CD4-positive, alpha-beta T cell treated with Interleukin-10 for 1 hour (primary cell): Measurements from ENCODE around the gene RASAL2.

Source experiments
- DNase-seq: peaks from one replicate; pipeline ENCODE4 v3.0.0-alpha.2; 2020

RASAL2 gene

DNA sequence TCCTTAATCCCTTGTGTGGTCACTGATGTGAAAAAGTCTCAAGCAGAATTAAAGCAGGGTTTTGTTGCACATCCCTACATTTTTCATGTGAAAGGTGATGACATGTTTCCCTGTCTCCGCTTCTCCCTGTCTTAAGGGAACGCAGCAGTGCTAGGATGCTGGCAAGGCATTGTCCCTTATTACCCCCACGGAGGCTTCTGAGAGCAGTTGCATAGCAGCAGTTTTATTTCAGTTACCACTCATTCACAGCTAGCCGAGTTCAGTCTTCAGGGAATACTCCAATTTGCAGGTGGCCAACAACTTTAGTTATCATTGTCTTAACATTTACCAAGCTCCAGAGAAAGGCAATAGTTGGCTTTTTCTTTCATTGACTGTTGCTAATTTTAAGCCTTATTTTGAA is 313.8 kb downstream of the RASAL2 start:
- no peak for DNase-seq

DNA sequence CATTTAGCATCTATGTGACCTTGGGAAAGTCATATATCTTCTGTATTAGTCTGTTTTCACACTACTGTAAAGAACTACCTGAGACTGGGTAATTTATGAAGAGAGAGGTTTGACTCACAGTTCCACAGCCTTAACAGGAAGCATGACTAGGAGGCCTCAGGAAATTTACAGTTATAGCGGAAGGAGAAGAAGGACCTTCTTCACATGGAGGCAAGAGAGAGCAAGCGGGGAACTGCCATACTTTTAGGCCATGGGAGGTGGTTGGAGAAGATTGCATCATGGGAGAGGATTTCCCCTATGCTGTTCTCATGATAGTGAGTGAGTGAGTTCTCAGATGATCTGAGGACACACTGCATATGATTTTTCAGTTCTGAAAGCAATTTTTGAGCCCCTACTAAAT is 315.0 kb downstream of the RASAL2 start:
- DNase-seq = no peak

DNA sequence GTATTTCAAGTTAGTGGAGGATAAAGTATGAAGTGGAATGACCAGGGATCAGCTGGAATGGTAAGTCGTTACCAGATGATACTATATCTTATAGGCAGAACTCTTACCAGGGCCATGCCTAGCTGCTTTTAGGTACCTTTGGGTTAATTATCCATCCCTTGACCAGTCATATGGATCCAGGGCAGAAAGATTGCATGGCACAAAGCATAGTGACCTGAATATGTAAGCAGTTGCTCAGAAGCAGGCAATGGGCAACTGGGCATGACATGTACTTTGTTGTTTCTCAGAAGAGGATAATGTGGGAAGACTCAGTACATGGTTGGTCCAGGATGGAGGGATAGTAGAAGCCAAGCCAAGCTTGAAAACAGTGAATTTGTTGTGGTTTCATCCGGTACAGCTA is 315.6 kb downstream of the RASAL2 start:
- no peak for DNase-seq

DNA sequence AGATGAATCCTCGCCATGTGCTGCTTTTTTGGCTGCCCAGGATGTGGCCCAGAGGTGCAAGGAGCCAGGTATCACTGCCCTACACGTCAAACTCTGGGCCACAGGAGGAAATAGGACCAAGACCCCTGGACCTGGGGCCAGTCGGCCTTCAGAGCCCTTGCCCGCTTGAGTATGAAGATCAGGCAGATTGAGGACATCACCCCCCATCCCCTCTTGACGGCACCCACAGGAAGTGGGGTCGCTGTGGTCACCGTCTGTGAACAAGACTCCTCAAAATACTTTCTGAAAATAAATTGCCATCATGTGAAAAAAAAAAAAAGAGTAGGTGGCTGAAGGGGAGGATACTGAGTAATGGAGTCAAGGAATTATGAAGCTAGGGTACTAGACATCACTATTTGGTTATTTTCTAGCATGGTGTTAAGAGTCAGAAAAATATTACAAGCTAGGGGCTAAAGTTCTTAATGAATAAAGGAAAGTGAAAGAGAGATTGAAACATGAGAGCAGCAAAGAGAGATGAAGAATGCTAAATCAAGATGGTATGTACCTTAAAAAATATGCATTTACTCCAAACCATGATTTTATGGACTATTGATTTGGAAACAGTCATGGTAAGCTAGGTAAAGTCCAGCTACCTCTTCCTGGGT is 318.0 kb downstream of the RASAL2 start:
- DNase-seq = no peak

DNA sequence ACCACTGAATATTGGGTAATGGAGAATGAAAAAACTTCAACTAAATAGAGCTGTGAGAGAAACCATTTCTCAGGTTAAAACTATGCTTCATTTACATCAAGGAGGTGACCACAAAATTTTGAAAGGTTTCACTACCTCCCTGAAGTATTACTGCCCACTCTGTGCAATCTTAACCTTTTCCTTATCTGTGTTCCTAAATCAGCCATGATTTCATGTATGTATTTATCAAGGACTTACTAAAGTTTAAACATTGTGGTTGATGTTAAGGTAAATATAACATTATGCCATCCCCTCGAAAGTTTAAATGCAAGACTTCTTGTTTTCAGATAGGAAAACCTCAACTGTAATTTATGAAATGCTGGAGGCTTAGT is 318.5 kb downstream of the RASAL2 start:
- DNase-seq = no peak

DNA sequence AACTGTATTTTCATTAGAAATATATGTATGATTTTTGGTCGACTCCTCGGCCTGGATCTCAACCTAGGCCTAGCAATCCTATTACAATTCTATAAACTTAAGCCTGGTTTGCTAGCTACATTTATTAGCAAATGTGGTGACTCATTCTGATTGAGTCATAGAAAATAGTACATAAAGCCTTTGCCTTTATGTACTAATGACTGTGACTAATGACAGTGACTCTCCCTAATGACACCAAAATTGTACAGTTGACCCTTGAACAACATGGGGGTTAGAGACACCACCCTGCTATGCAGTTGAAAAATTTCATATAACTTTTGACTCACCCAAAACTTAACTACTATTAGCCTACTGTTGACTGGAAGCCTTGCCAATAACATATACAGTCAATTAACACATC is 324.0 kb downstream of the RASAL2 start:
- DNase-seq = no peak

DNA sequence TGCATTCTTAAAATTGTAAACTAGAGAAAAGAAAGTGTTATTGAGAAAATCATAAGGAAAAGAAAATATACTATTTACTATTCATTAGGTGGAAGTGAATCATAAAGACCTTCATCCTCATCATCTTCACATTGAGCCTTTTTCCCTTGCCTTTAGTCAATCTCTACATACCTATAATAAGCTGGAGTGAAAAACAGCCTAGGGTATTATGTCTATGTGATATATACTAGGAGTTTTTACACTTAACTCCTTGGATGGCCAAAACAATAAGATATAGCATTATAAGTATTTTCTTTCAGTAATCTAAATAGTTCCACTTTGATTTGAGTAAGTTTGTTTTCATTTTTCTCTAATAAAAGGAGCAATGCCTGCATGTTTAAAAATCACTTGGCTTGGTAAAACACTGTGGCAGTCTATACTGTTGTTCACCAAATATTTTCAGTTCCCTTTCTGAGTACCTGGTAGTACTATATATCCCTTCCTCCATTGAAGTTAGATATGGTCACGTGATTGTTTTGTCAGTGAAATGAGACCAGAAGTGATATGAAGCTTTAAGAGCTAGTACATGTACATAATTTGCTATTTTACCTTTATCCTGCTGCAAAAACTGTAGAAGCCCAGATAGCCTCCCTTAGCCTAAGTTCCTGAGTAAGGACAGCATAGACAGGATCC is 324.5 kb downstream of the RASAL2 start:
- no peak for DNase-seq

DNA sequence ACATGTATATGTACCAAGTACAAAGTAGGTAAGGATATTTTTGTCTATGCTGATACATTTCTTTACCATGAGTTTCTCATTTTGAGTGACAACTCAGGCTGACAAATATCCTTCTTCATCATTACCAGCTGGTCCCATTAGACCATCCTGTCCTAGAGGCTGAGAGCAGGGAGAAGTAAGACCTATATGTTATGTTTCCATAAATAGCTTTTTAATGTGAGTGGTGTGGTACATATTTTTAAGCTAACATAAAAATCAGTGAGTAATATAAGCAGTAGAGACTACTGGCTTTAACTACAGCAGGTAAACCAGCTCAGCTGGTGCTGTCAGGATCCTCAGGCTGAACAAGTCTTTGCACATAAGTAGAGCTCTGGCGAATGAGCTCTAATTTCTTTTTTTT is 340.5 kb downstream of the RASAL2 start:
- no peak for DNase-seq

DNA sequence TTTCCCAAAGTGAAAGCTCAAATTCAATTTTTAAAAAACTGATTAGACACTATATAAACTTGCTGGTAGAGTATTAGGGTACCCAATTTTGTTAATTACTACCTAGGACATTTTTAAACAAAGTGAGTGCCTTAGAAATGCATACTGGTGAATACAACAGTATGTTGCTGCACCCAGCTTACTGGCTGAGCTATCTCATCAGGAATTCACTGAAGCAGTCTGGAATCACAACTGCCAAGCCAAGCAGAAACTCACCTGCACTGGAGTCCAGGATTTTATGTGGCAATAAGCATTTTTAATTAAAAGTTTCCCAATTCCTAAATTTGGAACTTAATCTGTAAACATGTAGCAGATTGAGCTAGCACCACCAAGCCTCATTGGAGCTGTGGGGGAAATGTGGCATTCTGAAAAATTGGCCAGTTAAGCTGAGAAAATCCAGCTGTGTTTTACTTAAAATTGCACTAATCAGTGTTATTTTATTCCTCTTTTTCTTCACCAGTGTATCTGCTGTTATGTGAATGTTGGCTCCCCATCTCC is 341.1 kb downstream of the RASAL2 start:
- DNase-seq = no peak

DNA sequence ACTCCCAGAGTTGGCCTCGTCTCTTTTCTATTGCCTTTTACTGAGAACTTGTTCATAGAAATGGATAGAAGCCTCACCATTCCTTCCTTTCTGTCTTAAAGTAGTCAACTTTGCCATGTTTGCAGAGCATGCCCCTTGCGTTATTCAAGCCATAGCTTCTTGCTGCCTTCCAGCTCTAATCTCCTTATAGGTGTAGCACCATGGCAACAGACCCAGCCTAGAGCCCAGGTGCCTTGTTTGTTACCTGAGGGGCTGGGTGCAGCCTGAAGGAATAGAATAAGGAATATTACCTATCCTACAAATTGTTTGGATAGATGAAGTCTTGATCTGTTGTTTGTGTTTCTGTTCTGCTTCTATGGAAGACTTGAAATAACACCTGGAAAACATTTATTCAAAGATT is 343.0 kb downstream of the RASAL2 start:
- no peak for DNase-seq

DNA sequence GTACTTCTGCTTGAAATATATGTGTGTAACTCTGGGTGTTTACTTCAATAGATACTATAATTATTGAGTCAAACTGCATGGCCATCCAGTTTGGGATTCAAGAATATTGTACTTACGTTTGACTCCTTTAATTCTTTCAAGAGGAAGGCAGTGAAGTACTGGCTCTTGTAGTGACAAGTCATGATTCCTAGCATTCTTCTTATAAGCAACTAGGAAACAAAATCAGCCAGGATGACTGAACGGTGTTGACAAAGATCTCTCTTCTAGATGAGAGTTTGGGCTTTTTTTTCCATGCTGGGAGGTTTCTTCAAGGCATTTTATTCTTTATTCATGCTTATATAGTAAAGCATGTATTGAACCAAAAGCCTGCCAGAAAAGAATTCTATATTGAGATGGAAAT is 344.5 kb downstream of the RASAL2 start:
- no peak for DNase-seq

DNA sequence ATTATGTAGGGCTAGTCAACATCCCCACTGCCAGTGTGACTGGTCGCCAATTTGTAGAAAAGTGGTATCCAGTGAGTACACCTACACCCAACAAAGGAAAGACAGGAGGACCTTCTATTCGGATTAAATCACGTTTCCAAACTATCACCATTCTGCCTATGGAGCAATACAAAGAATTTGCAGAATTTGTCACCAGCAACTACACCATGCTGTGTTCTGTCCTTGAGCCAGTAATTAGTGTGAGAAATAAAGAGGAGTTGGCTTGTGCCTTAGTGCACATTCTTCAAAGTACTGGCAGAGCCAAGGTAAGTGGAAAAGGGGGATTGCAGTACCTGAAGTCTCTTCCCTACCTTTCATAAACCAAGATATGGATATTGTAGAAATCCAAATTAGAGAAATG is 349.0 kb downstream of the RASAL2 start:
- no peak for DNase-seq

DNA sequence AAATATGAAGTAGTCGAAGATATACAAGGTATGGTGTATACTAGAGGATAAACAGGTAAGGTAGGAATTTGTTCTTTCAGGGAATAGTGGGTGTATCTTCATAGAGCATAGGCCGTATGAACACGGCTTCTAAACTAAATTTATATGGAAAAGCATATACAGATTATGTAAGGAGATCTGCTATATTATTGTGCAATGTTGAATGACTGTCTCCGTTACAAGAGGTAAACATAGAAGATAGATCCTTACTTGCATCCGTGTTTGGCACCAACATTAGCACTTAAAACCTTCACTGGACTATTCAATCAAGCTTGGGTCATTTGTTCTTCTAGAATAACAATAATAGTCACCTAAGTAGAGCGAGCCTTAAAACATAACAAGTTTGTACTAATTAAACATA is 357.0 kb downstream of the RASAL2 start:
- no peak for DNase-seq

DNA sequence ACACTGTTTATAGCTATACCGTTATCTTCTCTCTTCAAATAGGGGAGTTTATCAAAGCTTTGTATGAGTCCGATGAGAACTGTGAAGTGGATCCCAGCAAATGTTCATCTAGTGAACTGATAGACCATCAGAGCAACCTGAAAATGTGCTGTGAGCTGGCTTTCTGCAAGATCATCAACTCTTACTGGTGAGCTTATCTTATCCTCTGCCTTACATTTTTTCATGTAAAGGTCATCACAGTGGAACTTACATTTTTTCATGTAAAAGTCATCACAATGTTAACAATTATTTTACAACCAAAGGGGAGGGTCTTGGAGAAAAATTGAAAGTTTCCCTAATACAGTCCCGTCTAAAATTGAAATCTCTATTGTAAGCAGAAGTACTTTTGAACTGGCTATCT is 357.6 kb downstream of the RASAL2 start:
- DNase-seq = no peak

DNA sequence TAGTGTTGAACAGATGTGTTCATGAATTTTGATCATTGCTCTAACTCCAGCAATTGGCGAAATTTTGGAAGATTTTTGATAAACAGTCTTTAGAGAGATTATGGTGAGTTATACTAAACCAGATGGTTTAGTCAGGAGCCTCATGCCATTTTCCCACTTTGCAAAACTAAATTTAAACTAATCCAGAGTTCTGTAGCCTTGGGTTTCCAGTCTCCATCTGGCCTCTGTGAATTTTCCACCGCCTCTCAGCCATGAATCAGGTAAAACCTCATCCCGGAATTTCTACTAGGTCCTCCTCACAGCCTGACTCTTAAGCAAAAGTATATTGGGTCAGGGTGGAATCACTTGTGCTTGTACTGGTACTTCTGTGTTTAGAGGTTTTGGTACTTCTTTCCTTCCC is 358.1 kb downstream of the RASAL2 start:
- DNase-seq = no peak

DNA sequence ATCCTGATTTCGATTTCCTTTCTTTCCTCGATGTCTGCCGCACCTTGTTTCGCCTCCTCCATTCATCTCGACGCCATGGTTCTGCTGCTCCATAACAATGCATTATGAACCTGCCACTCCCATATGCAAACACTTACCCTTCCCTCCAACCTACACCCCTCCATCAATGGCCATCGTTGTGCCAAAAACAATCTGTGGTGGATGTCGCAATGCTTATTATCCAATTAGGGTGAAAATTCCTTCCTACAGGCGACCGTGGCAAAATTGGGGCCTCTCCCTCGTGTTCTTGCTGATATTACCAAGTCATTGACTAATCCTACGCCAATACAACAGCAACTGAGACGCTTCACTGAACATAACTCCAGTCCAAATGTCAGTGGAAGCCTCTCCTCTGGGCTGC is 362.6 kb downstream of the RASAL2 start:
- DNase-seq = no peak

DNA sequence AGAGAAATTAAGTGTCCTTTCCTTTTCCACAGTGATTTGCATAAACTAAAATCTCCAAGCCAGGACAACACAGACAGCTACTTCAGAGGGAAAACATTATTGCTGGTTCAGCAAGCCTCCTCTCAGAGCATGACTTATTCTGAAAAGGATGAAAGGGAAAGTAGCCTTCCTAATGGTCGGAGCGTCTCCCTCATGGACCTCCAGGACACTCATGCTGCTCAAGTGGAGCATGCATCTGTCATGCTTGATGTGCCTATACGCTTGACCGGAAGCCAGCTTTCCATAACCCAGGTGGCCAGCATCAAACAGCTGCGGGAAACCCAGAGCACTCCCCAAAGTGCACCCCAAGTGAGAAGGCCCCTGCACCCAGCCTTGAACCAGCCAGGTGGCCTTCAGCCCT is 363.7 kb downstream of the RASAL2 start:
- no peak for DNase-seq

DNA sequence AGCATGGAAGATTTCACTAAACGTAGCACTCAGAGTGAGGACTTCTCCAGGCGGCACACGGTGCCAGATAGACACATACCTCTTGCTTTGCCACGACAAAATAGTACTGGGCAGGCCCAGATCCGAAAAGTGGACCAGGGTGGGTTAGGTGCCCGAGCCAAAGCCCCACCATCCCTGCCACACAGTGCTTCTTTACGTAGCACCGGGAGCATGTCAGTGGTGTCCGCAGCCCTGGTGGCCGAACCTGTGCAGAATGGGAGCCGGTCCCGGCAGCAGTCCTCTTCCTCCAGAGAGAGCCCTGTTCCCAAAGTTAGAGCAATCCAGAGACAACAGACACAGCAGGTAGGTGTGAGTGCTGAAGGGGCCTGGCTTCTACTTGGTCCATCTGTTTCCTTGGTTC is 364.3 kb downstream of the RASAL2 start:
- DNase-seq = no peak

DNA sequence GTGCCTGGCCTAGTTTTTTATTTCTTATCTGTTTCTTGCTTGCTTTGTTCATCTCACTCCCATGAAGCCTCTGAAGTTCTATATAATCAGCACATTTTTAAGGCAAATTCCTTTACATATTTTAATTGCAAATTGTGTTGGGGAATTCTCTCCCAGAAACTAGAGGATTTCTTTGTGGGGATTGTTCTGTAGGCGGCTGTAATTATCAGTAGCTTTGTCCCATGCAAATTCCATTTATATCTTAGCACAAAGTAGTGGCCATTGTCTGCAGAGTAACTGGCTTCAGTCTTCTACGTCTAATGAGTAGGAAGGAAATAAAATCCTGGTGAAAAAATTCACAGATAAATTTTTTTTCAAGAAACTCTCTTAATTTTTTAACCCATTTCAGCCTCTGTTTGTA is 367.2 kb downstream of the RASAL2 start:
- no peak for DNase-seq

DNA sequence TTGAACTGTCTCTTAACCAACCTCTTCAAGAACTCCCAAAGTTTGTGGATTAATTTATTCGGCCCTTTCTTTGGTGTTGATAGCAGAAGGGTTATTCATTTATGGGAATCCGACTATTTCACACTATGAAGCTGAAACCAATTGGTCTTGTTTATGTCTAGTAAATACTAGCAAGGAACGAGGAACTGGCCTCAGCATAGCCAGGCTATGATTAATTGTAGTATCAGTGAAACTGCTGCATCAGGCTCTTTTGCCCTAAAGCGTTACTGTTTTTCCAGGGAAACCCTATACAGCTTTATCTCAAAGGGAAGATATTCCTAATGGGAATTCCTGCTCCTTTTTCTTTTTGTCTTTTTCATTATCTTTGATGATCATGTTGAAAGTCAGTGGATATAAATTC is 367.8 kb downstream of the RASAL2 start:
- no peak for DNase-seq

DNA sequence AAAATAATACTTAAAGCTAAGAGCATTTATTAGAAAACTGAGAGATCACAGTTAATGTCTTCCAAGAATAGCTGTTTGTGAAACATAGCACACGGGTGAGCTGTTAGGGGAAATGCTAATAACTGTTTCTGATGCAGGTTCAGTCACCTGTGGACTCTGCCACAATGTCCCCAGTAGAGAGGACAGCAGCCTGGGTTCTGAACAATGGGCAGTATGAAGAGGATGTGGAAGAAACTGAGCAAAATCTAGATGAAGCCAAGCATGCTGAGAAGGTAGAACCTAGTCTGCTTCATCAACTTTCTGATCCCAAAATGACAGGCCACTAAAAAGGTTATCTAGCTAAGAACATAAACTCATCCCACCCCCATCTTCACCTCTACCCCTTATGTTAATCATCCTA is 370.2 kb downstream of the RASAL2 start:
- no peak for DNase-seq

DNA sequence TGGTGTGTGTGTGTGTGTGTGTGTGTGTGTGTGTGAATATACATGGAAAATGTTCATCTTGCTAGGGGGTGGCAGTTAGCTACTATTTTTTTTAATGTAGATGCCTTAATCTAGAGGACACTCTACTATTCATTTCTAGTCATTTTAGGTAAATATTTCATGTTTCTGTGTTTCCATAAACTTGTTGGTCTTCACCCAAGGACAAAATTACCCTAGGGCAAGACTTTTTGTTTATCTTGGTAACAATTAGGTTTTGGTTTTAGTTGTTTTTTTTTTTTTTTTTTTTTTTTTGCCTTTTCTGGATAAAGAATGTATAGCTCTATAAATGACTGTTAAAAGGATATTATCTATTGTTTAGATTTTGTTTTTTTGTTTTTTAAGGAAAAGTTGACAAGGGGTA is 370.7 kb downstream of the RASAL2 start:
- no peak for DNase-seq

DNA sequence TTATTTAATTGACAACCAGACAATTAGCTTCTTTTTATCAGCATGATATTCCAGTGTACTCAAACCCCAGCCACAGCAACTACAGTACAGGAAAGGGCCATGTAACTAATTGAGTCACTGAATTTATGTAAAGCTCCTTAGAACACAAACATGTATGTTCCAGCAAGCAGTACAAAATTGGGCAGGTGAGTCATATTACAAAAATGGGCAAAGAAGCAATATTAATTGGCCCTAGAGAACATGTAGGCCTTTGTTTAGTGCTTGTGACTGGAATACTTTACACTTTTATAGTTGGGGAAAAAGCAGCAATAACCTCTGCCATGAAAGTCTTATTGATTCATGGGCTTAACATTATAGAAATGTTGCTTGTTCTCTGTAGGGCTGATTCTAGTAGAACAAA is 371.1 kb downstream of the RASAL2 start:
- DNase-seq = no peak

DNA sequence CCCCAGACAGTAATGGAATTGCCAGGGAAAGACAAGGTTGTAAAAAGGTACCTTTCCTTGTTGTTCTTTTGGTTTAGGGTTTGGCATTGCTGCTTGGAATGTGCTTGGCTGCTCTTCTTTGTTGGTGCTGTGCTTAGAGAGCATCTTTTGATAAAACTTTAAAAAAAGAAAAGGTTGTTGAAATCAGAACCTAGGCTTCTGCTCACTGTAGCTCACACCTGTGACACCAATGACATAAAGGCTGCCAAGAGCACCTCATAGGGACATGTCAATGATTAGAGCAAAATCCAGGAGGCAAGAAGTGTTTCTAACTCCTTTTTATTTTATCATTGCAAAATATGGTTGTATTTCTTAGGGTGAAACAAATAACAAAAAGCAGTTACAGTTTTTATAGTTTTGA is 373.9 kb downstream of the RASAL2 start:
- no peak for DNase-seq

DNA sequence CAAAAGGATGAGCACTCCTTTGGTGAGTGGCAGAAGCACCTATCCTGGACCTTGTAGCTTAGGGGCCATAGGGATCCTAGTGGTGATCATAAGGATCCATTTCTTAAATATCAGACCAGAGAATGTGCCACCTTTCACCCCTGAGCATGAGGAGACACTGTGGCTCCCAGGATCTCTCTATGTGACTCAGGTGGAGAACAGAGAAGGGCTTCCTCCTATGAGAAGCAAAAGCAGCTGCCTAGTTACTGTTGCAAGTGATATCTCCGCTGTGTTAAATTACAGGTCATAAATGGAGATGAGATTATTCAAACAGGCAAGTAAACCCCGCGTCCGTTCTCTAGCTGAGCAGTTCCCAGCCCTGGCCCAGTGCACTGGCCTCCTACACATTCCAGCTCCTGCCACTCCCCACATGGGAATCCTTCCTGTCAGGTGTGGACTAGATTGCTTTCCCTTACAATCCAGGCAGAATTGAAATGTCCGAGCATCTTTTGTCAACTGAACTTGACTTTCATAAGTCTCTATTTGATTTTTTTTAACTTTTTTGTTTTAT is 376.6 kb downstream of the RASAL2 start:
- no peak for DNase-seq
